ENCODE data around the gene LRP6. TPM values are rescaled to one million over a fixed set of nuclear protein-coding genes. Genes with fewer than 3 reads are reported as not detected.
A peak's percentile ranks its signal among the peaks of the same experiment; 100 is the strongest.

Gene LRP6
- total RNA-seq, 2 donors from 2014 or later: 23.1 to 26.7 TPM

GRCh38 chr12:12086973-12087692 lies 179.7 kb downstream of the LRP6 start:
- no peak overlapping the region for H3K27ac ChIP-seq
- peaks cover 3% of the 10 kb centered on the region for H3K4me1 ChIP-seq
- ATAC-seq (no peak), DNase-seq (no peak)
- H3K36me3 ChIP-seq (replicated peaks in 1 of 2; ENCODE audit: insufficient read depth in 1 of 2, low read depth in 2 of 2): no peaks in the 10 kb centered on the region
- intact Hi-C loops (cut with DNase I): loop anchor here (10.0 kb wide), 1 partner anchor 238 kb away; no protein-coding TSS in a partner anchor
- no peaks in the 10 kb centered on the region for H3K27me3 ChIP-seq
- WGBS, 2 donors: 83 to 90% methylated on average over 7 to 9 of the region's 9 CpGs
- H3K4me3 ChIP-seq: no peak overlapping the region
- TF ChIP-seq POLR2A (IDR thresholded peaks at IDR 0.05) (no peak), CTCF (IDR thresholded peaks at IDR 0.05) (no peak)
- no peaks in the 10 kb centered on the region for H3K9me3 ChIP-seq

- TF ChIP-seq POLR2A (IDR thresholded peaks at IDR 0.05) (no peak), CTCF (IDR thresholded peaks at IDR 0.05) (no peak)
- 80 to 83% methylated on average over 5 of the region's 5 CpGs for WGBS, 2 donors
These were observed 180.5 kb downstream of the LRP6 start for GRCh38 chr12:12086362-12086761.

GRCh38 chr12:12083688-12084087 lies 183.2 kb downstream of the LRP6 start:
- H3K36me3 ChIP-seq (replicated peaks in 1 of 2; ENCODE audit: insufficient read depth in 1 of 2, low read depth in 2 of 2): no peaks in the 10 kb centered on the region
- 84 to 95% methylated on average over 8 of the region's 8 CpGs for WGBS, 2 donors
- intact Hi-C loops (cut with DNase I): loop anchor here (10.0 kb wide), 1 partner anchor 241 kb away; no protein-coding TSS in a partner anchor
- no peaks in the 10 kb centered on the region for H3K27me3 ChIP-seq
- peaks cover 5% of the 10 kb centered on the region for H3K4me1 ChIP-seq
- TF ChIP-seq CTCF (IDR thresholded peaks at IDR 0.05) (no peak), POLR2A (IDR thresholded peaks at IDR 0.05) (no peak)
- no peak overlapping the region for H3K27ac ChIP-seq
- ATAC-seq: no peak
- no peak for DNase-seq
- H3K4me3 ChIP-seq: no peak overlapping the region
- no peaks in the 10 kb centered on the region for H3K9me3 ChIP-seq

More at GRCh38 chr12:12086362-12086761, 180.5 kb downstream of the LRP6 start:
- no peak overlapping the region for H3K4me3 ChIP-seq
- ATAC-seq: no peak
- intact Hi-C loops (cut with DNase I): loop anchor here (10.0 kb wide), 1 partner anchor 238 kb away; no protein-coding TSS in a partner anchor
- no peak for DNase-seq
- no peaks in the 10 kb centered on the region for H3K9me3 ChIP-seq
- no peaks in the 10 kb centered on the region for H3K36me3 ChIP-seq (replicated peaks in 1 of 2; ENCODE audit: insufficient read depth in 1 of 2, low read depth in 2 of 2)
- H3K27me3 ChIP-seq: no peaks in the 10 kb centered on the region
- H3K27ac ChIP-seq: no peak overlapping the region
- peaks cover 5% of the 10 kb centered on the region for H3K4me1 ChIP-seq

- intact Hi-C loops (cut with DNase I): loop anchor here (10.0 kb wide), 1 partner anchor 243 kb away; no protein-coding TSS in a partner anchor
- DNase-seq: peak in 1 of 4 donors; percentile 5
- no peaks in the 10 kb centered on the region for H3K27me3 ChIP-seq
- peaks cover 5% of the 10 kb centered on the region for H3K4me1 ChIP-seq
- TF ChIP-seq POLR2A (IDR thresholded peaks at IDR 0.05) (no peak), CTCF (IDR thresholded peaks at IDR 0.05) (peak in 4 of 7 experiments; percentile 34 to 42 (median 36))
- 70 to 86% methylated on average over 3 of the region's 3 CpGs for WGBS, 2 donors
- ATAC-seq: peak; percentile 66
- peak overlapping the region in 2 of 4 donors; percentile 21 to 57 for H3K27ac ChIP-seq
- H3K9me3 ChIP-seq: no peaks in the 10 kb centered on the region
- no peak overlapping the region for H3K4me3 ChIP-seq
- H3K36me3 ChIP-seq (replicated peaks in 1 of 2; ENCODE audit: insufficient read depth in 1 of 2, low read depth in 2 of 2): no peaks in the 10 kb centered on the region
These were observed 184.9 kb downstream of the LRP6 start for GRCh38 chr12:12081836-12082497.
